Measurements from ENCODE around the gene RPN1. TPM values are rescaled to one million over a fixed set of nuclear protein-coding genes. Genes with fewer than 3 reads are reported as not detected.

RPN1 gene
- total RNA-seq, 2 donors from 2014 or later = 179 to 205 TPM

DNA sequence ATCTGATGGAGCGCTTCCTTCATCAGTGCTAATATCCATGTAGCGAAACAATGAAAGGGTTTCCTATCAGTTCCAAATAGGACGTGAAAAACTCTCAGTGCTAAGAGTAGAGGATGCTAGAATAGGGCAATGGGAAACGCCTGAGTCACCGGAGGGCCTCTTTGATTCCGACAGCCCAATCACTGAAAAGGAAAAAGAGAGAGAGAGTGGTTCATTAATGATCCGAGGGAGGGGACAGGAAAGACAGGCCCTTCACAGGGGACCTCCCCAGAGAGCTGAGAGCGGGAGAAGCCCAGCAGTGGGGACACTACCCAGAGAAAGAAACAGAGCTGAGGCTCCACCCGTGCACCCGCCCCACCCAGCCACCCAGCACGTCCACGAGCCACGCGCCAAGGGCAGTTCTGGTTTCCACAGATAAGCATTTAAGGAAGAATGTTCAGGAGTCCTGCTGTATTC lies 76.9 kb downstream of the RPN1 start:
- peaks cover 13 to 15% of the 10 kb centered on the region in 2 donors for H3K4me1 Mint-ChIP-seq (ENCODE audit: low read depth in 2 of 2)
- H3K9me3 Mint-ChIP-seq = no peaks in the 10 kb centered on the region
- no peak for ATAC-seq
- H3K36me3 Mint-ChIP-seq = no peaks in the 10 kb centered on the region
- DNase-seq (ENCODE audit: low spot score) = no peak
- peak overlapping the region; percentile 31 for H3K4me3 Mint-ChIP-seq
- no peak overlapping the region for H3K27ac Mint-ChIP-seq
- peaks cover 8 to 17% of the 10 kb centered on the region in 2 donors for H3K27me3 Mint-ChIP-seq

DNA sequence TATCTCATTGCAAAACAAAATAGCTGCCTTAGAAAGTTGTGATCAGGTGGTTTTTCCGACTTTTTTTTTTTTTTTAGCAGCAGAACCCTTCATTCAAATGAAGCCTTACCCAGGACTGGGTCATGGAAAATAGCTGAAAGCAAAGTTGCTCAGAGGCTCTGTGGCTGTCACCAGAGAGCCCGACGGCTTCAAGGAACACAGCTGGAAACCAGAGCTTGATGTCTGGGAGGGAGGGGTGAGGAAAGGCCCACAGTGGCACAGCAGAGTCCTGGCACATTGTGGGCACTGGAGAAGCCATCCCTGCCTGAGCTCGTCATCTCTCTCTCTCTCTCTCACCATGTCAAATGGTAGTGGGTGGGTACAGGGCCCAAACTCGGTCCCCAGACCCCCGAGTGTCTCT lies 77.5 kb downstream of the RPN1 start:
- no peaks in the 10 kb centered on the region for H3K36me3 Mint-ChIP-seq
- no peaks in the 10 kb centered on the region for H3K9me3 Mint-ChIP-seq
- H3K27ac Mint-ChIP-seq = no peak overlapping the region
- DNase-seq (ENCODE audit: low spot score) (no peak), ATAC-seq (peak in 1 of 2 donors; percentile 11)
- H3K4me1 Mint-ChIP-seq (ENCODE audit: low read depth in 2 of 2) = peaks cover 13 to 15% of the 10 kb centered on the region in 2 donors
- peak overlapping the region; percentile 31 for H3K4me3 Mint-ChIP-seq
- H3K27me3 Mint-ChIP-seq = peaks cover 8 to 17% of the 10 kb centered on the region in 2 donors

DNA sequence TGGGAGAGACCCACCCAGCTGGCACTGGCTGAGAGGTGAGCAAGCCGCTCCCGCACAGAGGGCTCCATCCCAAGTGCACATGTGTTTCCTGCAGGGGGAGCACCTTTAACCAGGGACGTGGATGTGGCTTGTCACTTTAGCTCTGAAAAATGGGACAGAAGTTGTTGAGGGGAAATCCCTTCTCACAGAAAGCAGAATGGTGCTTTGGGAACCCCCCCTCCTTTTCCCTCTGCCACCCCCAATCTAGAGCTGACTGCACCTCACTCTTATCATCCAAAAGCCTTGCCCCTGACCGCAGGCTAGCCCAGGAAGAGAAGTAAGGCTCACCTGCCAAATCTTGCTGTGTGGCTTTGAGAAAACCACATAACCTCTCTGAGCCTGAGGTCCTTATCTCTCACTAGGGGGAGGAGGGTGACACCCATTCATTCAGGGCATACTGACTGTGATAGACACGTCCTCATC lies 77.9 kb downstream of the RPN1 start:
- peak; percentile 65 to 68 for ATAC-seq
- no peak for DNase-seq (ENCODE audit: low spot score)
- Mint-ChIP-seq H3K27me3 (peaks cover 8 to 17% of the 10 kb centered on the region in 2 donors), H3K9me3 (no peaks in the 10 kb centered on the region), H3K27ac (no peak overlapping the region), H3K36me3 (no peaks in the 10 kb centered on the region), H3K4me3 (no peak overlapping the region), H3K4me1 (ENCODE audit: low read depth in 2 of 2) (peaks cover 13 to 15% of the 10 kb centered on the region in 2 donors)

DNA sequence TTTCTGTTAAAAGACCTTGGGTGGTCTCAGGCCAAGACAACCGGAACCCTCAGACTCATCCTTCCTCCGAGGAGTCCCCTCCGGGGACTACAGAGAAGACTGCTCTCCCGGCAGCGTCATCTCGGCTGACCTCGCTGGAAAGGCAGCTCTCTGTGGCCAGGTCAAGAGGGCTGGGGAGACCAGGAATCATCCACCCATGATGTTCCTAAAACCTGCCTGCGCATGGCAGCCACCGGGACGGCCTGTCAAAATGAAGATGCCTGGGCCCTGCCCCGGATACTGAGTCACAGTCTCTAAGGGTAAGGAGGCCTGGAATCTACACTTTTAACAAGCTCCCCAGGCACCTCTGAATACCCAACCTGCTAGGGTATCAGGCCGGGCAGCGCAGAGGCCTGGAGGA lies 78.6 kb downstream of the RPN1 start:
- ATAC-seq (no peak), DNase-seq (ENCODE audit: low spot score) (no peak)
- Mint-ChIP-seq H3K9me3 (no peaks in the 10 kb centered on the region), H3K27ac (no peak overlapping the region), H3K4me3 (no peak overlapping the region), H3K4me1 (ENCODE audit: low read depth in 2 of 2) (peaks cover 13 to 15% of the 10 kb centered on the region in 2 donors), H3K36me3 (no peaks in the 10 kb centered on the region), H3K27me3 (peaks cover 8 to 17% of the 10 kb centered on the region in 2 donors)

Other genes starting within 250 kb of the RPN1 start
- not detected for gene DNAJB8, start 183.9 kb downstream of the RPN1 start, total RNA-seq
- 10 to 100 TPM in 1 of 2 donors, 1 to 10 TPM in 1; 1.6 to 72.7 TPM for gene GATA2, start 157.6 kb downstream of the RPN1 start, total RNA-seq
- gene RAB7A, start 75.4 kb upstream of the RPN1 start, total RNA-seq = 100 to 1,000 TPM; 183 to 338 TPM
- gene ACAD9, start 228.8 kb upstream of the RPN1 start, total RNA-seq = 100 to 1,000 TPM in 1 of 2 donors, 10 to 100 TPM in 1; 50.6 to 143 TPM